MM.1S (cell line): ENCODE data around the gene HAND2.

Source experiments
- CTCF ChIP-seq: fragments of 300-600 bp; sonication (generic); IDR thresholded peaks from 2 replicates; pipeline ENCODE4 v1.5.1; 2016; ENCODE audit warnings: antibody characterized with exemption, low read length, mixed read lengths
- EZH2 ChIP-seq: fragments of 300-600 bp; sonication (generic); optimal IDR thresholded peaks from 2 replicates; pipeline ENCODE3; 2017; ENCODE audit warnings: low read depth, mild to moderate bottlenecking, antibody characterized with exemption, low read length, mixed read lengths

- TF ChIP-seq EZH2 (no peak), CTCF (no peak)
Measured at GRCh38 chr4:173502282-173502681, 27.7 kb downstream of the HAND2 start.
